Tibial nerve (tissue), 4 donors: ENCODE measurements around the gene ROR1. TPM values are rescaled to one million over a fixed set of nuclear protein-coding genes. Genes with fewer than 3 reads are reported as not detected.

ENCODE experiments used
- DNase-seq, 2 donors: peaks; one replicate each; pipeline ENCODE4 v3.0.0-alpha.2; 2019; ENCODE audit warnings: low spot score in 2 of 2
- H3K27ac ChIP-seq, 4 donors: fragments of 200-600 bp; sonication (generic) in 3 of 4; one replicate each; pipeline ENCODE4 v1.5.1; 2017 to 2019; ENCODE audit warnings: mild to moderate bottlenecking in 1 of 4
- H3K27me3 ChIP-seq, 2 donors: fragments of 200-600 bp; sonication (generic) in 1 of 2; one replicate each; pipeline versions ENCODE4 v1.5.1 to v1.6.0; 2017 to 2019
- H3K36me3 ChIP-seq, 3 donors: fragments of 200-600 bp; sonication (generic); one replicate each; pipeline ENCODE4 v1.5.1; 2018 to 2019
- H3K4me1 ChIP-seq, 4 donors: fragments of 200-600 bp; sonication (generic) in 3 of 4; one replicate each; pipeline ENCODE4 v1.5.1; 2017 to 2019
- H3K4me3 ChIP-seq, 4 donors: fragments of 200-600 bp; sonication (generic) in 3 of 4; one replicate each; pipeline ENCODE4 v1.5.1; 2017 to 2019; ENCODE audit warnings: mild to moderate bottlenecking in 1 of 4, moderate library complexity in 1 of 4
- H3K9me3 ChIP-seq, 4 donors: fragments of 200-600 bp; sonication (generic) in 3 of 4; one replicate each; pipeline ENCODE4 v1.5.1; 2017 to 2019
- EP300 ChIP-seq, 2 donors: sonication (generic); formaldehyde crosslinking; IDR thresholded peaks; one replicate each; pipeline ENCODE4 v1.6.1; 2017; ENCODE audit warnings: antibody characterized with exemption in 2 of 2, mild to moderate bottlenecking in 1 of 2
- POLR2A ChIP-seq, 2 donors: fragments of 450-650 bp; IDR thresholded peaks; one replicate each; pipeline ENCODE4 v1.6.1; 2017; ENCODE audit warnings: antibody characterized with exemption in 2 of 2, mild to moderate bottlenecking in 2 of 2, moderate library complexity in 2 of 2
- WGBS, 2 donors: methylation state at CpG; one replicate each; pipeline ENCODE4 v1.1.5; 2018; 5-methylcytosine and 5-hydroxymethylcytosine counted together
- total RNA-seq, 4 donors: library from RNA; depleted of rRNA; stranded (reverse); fragments of >200 nt; gene quantifications; one replicate each; pipeline ENCODE4 v1.1.0, GENCODE V29; 2016
- TF ChIP-seq, protein P1 (sequence below), 5 experiments: fragments of 200-600 bp in 3 of 5; fragments of 450-650 bp in 2 of 5; sonication (generic) in 3 of 5; IDR thresholded peaks; one replicate each; pipeline ENCODE4 v1.5.1; 2016 to 2019; ENCODE audit warnings: antibody characterized with exemption in 5 of 5, mild to moderate bottlenecking in 3 of 5, moderate library complexity in 2 of 5

The ROR1 gene
- total RNA-seq, 4 donors from 2014 or later = 10.5 to 47.7 (median 43.7) TPM

DNA sequence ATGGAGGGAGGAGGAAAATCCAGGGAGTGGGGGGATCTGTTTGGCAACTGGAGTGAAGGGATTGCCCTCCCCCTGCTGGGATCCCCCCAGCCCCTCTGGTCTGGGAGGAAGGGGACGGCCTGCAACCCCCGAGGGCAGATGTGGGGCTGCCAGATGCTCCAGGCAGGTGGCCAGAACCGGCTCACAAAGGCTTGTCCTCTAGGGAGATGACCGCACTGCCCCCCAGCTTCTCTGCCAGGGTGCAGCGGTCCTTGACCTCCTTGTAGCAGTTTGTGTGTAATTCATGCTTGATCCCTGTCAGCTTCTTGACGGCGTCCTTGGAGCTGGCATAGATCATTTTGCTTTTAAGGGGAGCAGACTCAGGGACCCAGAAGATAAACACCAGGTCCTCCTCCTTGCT lies 69.2 kb downstream of the ROR1 start:
- Histone ChIP-seq H3K4me3 (no peak overlapping the region), H3K4me1 (peaks cover 0 to 23% (median 0%) of the 10 kb centered on the region in 4 donors)

DNA sequence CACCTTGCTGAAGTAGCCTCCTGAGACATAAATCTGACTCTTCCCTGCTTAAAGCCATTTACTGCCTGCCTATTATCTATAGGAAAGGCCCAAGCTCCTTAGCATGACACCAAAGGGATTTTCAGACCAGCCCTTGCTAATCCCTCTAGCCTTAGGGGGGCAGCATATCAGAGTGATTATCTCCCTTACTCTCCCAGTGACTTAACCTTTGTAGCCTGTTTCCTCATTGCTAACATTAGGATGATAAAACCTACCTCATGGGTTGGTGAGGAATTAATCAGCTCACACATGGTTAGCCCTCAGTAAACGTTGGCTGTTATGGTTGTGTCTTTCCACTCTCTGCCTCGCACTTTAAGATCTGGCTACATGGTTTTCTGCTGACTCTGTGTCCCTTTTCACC lies 70.1 kb downstream of the ROR1 start:
- TF ChIP-seq, protein P1, sequence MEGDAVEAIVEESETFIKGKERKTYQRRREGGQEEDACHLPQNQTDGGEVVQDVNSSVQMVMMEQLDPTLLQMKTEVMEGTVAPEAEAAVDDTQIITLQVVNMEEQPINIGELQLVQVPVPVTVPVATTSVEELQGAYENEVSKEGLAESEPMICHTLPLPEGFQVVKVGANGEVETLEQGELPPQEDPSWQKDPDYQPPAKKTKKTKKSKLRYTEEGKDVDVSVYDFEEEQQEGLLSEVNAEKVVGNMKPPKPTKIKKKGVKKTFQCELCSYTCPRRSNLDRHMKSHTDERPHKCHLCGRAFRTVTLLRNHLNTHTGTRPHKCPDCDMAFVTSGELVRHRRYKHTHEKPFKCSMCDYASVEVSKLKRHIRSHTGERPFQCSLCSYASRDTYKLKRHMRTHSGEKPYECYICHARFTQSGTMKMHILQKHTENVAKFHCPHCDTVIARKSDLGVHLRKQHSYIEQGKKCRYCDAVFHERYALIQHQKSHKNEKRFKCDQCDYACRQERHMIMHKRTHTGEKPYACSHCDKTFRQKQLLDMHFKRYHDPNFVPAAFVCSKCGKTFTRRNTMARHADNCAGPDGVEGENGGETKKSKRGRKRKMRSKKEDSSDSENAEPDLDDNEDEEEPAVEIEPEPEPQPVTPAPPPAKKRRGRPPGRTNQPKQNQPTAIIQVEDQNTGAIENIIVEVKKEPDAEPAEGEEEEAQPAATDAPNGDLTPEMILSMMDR (IDR thresholded peaks at IDR 0.05) = no peak
- TF ChIP-seq POLR2A (IDR thresholded peaks at IDR 0.05) (no peak), EP300 (IDR thresholded peaks at IDR 0.05) (no peak)
- Histone ChIP-seq H3K27ac (no peak overlapping the region), H3K36me3 (no peaks in the 10 kb centered on the region), H3K4me3 (no peak overlapping the region), H3K9me3 (no peaks in the 10 kb centered on the region), H3K27me3 (no peaks in the 10 kb centered on the region), H3K4me1 (peaks cover 0 to 23% (median 0%) of the 10 kb centered on the region in 4 donors)
- 75% methylated on average over 2 of the region's 2 CpGs for WGBS, 2 donors
- DNase-seq = no peak

More for the DNA sequence above, 69.2 kb downstream of the ROR1 start:
- 33 to 36% methylated on average over 3 to 7 of the region's 7 CpGs for WGBS, 2 donors
- H3K27me3 ChIP-seq = no peaks in the 10 kb centered on the region
- H3K27ac ChIP-seq = no peak overlapping the region
- DNase-seq = no peak
- no peaks in the 10 kb centered on the region for H3K36me3 ChIP-seq
- no peaks in the 10 kb centered on the region for H3K9me3 ChIP-seq
- TF ChIP-seq EP300 (IDR thresholded peaks at IDR 0.05) = no peak
- TF ChIP-seq, protein P1 (IDR thresholded peaks at IDR 0.05) = no peak
- no peak for TF ChIP-seq POLR2A (IDR thresholded peaks at IDR 0.05)

DNA sequence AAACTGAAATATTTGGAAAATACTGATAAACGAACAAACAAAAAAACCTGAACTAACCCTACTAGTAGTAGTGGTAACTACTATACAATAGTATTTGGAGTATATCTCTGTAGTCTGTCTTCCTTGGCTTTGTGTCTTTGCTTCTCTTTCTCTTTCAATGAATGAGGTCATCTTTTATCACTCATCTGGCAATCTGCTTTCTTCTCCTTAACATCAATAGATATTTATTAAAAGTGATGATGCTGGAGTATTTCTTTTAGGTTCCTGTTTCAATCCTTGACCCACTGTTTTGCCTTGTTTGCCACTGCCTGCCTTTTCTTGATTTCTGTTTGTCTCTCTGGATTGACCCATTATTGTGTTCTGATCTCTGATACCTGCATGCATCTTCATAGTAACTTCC lies 71.5 kb downstream of the ROR1 start:
- peaks cover 0 to 23% (median 0%) of the 10 kb centered on the region in 4 donors for H3K4me1 ChIP-seq
- H3K9me3 ChIP-seq = no peaks in the 10 kb centered on the region
- DNase-seq = no peak
- no peak overlapping the region for H3K27ac ChIP-seq
- H3K27me3 ChIP-seq = no peaks in the 10 kb centered on the region
- H3K36me3 ChIP-seq = no peaks in the 10 kb centered on the region
- H3K4me3 ChIP-seq = no peak overlapping the region
- TF ChIP-seq, protein P1 (IDR thresholded peaks at IDR 0.05) = no peak
- TF ChIP-seq EP300 (IDR thresholded peaks at IDR 0.05) (no peak), POLR2A (IDR thresholded peaks at IDR 0.05) (no peak)
- WGBS, 2 donors = 80 to 81% methylated on average over 1 of the region's 1 CpG

- TF ChIP-seq POLR2A (IDR thresholded peaks at IDR 0.05) (no peak), EP300 (IDR thresholded peaks at IDR 0.05) (no peak)
- TF ChIP-seq, protein P1 (IDR thresholded peaks at IDR 0.05) = no peak
- no peak for DNase-seq
- Histone ChIP-seq H3K27me3 (no peaks in the 10 kb centered on the region), H3K27ac (peak overlapping the region in 2 of 4 donors; percentile 3 to 34), H3K9me3 (no peaks in the 10 kb centered on the region), H3K4me3 (no peak overlapping the region), H3K36me3 (no peaks in the 10 kb centered on the region), H3K4me1 (peaks cover 0 to 28% (median 0%) of the 10 kb centered on the region in 4 donors)
- WGBS, 2 donors = 70 to 75% methylated on average over 9 of the region's 9 CpGs
Observed at GRCh38 chr1:63847308-63847910, 73.6 kb downstream of the ROR1 start.

DNA sequence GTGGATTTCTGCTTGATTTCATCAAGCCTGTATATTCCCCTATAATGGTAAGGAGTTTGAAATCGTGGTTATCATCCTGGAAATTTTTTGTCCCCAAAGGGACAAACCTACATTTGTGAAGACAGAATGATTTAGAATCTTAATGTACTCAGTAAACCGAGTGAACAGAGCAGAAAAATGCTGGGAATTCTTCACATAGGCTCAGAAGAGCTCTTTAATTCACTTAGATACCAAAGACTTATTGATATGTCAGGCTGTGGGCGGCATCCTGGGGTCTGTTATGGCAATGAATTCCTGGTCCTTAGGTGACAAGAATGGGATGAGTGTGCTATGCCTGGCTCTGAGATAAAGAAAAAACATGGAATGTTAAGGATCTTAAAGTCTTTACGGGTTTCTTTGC lies 74.9 kb downstream of the ROR1 start:
- Histone ChIP-seq H3K27ac (no peak overlapping the region), H3K4me1 (peaks cover 0 to 22% (median 0%) of the 10 kb centered on the region in 4 donors), H3K36me3 (no peaks in the 10 kb centered on the region), H3K9me3 (no peaks in the 10 kb centered on the region), H3K27me3 (no peaks in the 10 kb centered on the region), H3K4me3 (no peak overlapping the region)
- TF ChIP-seq POLR2A (IDR thresholded peaks at IDR 0.05) = no peak
- no peak for TF ChIP-seq EP300 (IDR thresholded peaks at IDR 0.05)
- DNase-seq = no peak
- 52 to 54% methylated on average over 4 of the region's 4 CpGs for WGBS, 2 donors
